Peyer's patch (tissue), 4 donors: ENCODE data around the gene ZNF273.

Source experiments
- POLR2A ChIP-seq, 2 donors: fragments of 450-650 bp; IDR thresholded peaks; one replicate each; pipeline ENCODE4 v1.5.1; 2017; ENCODE audit warnings: antibody characterized with exemption in 2 of 2, mild to moderate bottlenecking in 2 of 2, moderate library complexity in 2 of 2
- TF ChIP-seq, protein P1 (sequence below), 6 experiments: fragments of 450-650 bp in 4 of 6; fragments of 200-600 bp in 2 of 6; sonication (generic) in 1 of 6; IDR thresholded peaks; one replicate each; pipeline ENCODE4 v1.5.1; 2017 to 2019; ENCODE audit warnings: antibody characterized with exemption in 6 of 6, mild to moderate bottlenecking in 3 of 6, moderate library complexity in 1 of 6

DNA sequence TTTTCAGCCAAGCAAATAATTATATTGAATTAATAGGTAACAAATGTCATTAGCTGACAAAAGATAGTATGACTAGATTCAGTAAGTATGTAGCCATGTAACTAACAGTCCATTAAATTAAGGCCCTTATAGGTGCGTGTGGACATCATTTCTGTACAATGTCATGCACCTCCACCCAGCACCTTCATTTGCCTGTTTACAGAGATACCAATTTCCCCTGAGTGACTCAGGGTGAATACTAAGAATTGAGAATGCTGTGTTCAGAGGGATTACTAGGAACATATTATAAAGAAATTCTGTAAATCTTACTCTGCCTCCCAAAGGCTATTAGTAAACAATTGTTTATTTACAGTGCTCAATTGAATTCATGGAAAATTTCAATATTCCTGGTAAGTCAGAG lies 48.1 kb upstream of the ZNF273 start:
- TF ChIP-seq, protein P1, sequence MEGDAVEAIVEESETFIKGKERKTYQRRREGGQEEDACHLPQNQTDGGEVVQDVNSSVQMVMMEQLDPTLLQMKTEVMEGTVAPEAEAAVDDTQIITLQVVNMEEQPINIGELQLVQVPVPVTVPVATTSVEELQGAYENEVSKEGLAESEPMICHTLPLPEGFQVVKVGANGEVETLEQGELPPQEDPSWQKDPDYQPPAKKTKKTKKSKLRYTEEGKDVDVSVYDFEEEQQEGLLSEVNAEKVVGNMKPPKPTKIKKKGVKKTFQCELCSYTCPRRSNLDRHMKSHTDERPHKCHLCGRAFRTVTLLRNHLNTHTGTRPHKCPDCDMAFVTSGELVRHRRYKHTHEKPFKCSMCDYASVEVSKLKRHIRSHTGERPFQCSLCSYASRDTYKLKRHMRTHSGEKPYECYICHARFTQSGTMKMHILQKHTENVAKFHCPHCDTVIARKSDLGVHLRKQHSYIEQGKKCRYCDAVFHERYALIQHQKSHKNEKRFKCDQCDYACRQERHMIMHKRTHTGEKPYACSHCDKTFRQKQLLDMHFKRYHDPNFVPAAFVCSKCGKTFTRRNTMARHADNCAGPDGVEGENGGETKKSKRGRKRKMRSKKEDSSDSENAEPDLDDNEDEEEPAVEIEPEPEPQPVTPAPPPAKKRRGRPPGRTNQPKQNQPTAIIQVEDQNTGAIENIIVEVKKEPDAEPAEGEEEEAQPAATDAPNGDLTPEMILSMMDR (IDR thresholded peaks at IDR 0.05), result no peak
- TF ChIP-seq POLR2A (IDR thresholded peaks at IDR 0.05), result no peak
